GM19238 (cell line): ENCODE measurements around the gene LILRB3.
"Not testable (repeated sequence)": the region's sequence is repeated elsewhere in the genome, so short reads cannot be mapped to it uniquely, and the experiment has no call there.

Experiments used
- DNase-seq: peaks from one replicate; pipeline ENCODE4 v3.0.0; 2011; ENCODE audit warnings: low spot score; ENCODE audit not compliant: insufficient read length

The LILRB3 gene

DNA sequence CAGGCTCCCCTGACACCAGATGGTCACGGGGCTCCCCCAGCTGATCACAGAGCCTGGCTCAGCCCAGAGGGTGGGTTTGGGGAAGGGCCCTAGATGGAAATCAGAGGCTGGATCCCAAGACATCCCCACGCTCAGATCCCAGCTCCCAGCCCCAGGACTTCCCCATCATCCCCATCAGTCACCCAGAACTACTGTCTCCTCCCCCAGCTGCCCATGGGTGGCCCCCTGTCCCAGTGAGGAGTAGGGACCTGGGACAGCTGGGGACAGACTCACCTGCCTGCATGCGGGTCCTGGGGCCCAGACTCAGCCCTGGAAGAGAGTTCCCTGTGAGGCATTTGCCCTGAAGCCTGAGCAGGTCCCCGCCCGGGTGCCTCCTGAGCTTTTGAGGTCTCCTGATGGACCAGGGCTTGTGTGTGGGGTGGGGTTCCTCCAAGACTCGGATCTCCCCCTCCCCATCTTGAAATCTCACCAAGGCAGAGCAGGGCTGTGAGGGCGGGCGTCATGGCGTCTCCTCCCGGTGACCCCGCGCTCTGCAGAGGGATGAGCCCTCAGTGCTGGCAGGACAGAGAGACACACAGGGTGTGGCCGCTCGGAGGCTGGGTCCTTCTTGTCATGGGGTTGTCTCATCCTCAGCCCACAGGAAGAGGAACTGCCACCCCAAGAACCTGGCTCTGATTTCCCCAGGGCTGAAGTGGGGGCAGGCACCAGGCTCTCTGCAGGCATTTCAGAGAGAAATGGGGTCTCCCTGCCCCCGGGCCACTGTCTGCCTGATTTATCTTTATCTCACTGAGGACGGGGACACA, at the start of gene LILRB3:
Gene LILRB3 (minus strand): TSS at position 534 of the 803 bp plus-strand sequence. CDS start 31 bp downstream, at position 503.
- not testable (repeated sequence) for DNase-seq

DNA sequence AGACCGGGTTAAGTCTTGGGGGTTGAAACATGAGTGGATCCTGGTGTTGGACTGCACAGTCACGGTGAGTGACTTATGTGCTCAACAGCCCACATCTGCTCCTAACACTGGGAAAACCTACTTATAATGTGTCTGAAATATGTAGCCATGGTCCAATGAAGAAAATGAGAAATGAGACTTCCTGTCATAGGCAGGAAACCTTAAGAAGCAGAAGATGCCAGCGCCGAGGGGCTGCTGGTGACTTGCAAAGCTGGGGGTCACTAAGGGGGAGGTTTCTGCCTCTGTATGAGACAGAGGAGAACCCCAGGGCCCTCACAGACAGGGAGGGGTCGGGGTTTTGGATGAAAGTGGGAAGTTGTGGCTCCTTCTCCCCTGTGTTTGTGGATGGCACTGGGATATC, 49.4 kb upstream of the LILRB3 start:
- not testable (repeated sequence) for DNase-seq

DNA sequence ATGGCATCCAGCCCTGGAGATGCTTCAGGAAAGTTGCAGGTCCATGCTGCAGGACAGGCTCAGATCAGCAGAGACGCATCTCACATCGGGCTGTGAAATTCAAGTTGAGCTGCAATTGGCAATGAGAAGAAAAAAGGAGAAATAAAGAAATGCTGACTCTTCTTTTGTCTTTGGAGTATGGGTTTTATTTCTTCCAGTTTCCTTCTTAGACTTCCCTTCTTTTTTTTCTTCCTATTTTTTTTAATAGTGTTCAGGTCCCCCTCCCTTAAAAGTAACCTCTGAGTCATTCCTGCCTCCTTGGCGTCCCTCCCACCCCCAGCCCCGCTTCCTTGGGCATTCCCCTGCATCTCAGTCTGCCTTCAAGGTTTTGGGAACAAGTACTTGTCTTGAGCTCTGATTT, 48.8 kb upstream of the LILRB3 start:
- DNase-seq = not testable (repeated sequence)

GRCh38 chr19:54271106-54271505, 48.3 kb upstream of the LILRB3 start:
- DNase-seq = no peak

DNA sequence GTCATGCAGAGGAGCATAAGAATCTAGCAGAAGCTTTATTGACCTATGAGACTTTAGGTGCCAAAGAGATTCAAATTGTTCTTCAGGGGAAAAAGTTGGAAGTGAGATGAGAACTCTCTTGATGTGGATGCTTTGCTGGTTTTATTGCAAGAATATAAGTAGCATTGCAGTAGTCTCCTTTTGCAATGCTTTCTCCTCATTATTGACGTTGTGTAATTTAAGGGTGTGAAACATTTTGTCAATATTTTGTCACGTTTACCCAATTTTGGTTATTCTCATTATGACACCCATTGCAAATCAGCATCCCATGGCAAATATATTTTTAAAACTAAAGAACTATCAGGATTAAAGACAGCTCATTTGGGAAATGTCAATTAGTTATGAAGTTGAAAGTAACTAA, 46.1 kb upstream of the LILRB3 start:
- DNase-seq = no peak

GRCh38 chr19:54266133-54266532, 43.3 kb upstream of the LILRB3 start:
- DNase-seq = peak; percentile 51

GRCh38 chr19:54262470-54262869, 39.7 kb upstream of the LILRB3 start:
- no peak for DNase-seq

DNA sequence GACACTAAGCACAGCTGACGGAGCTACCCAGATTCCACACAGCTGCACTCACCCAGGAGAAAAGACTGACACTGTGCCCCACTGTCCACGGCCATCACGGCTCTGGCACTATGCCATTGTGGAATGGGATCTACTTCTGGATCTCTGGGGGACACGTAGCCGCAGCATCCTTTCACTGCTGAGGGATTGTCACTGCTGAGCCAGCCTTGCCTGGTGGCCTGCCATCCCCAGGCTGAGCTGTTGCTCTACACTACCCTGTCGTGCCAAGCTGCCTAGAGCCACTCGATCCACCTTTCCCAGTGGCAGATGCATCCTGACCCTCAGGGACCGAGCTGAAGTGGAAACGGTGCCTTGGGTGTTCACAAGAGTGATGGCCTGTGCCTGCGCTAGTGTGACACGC, 39.3 kb upstream of the LILRB3 start:
- DNase-seq = no peak

DNA sequence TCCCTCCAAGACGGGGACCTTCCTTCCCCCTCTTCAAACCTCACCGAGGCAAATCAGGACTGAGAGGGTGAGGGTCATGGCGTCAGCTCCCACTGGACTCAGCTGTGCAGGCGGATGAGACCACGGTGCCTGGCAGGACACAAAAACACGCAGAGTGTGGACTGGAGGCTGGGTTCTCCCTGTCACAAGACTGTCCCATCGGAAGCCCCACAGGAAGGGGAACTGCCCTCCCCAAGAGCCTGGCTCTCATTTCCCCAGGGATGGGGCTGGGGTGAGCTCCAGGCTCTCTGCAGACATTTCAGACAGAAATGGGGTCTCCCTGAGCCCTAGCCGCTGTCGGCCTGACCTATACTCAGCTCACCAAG, 34.3 kb upstream of the LILRB3 start, which contains the start of gene LILRB5:
Gene LILRB5 (minus strand): TSS at position 158 of the 365 bp plus-strand sequence. CDS start 80 bp downstream, at position 78.
- no peak for DNase-seq

DNA sequence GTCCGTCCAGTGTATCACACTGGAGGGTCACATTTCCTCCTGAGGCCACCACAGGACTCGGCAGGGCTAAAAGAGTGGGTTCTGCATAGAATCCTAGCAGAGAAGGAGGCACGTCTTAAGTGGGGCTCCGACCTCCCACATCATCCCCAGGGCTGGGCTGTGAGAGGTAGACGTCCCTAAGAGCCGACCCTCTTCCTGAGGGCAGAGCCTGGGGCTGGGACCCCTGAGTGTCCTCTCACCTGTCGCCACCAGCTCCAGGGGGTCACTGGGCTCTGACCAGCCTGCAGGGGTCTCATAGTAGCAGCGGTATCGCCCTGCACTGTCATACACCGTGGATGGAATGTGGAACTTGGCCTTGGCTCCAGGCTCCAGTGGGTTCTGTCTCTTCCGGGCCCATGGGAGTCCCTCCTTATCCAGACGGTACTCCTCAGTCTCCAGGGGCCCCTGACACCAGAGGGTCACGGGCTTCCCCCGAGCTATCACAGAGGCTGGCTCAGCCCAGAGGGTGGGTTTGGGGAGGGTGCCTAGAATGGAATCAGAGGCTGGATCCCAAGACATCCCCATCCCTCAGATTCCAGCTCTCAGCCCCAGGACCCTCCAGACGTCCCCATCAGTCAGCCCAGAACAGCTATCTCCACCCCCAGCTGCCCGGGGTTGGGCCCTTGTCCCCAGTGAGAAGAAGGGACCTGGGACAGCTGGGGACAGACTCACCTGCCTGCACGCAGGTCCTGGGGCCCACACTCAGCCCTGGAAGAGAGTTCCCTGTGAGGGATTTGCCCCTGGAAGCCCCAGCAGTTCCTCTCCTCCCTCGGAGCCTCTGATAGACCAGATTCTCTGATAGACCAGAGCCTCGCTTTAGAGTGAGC, 33.7 kb upstream of the LILRB3 start:
- DNase-seq = no peak

- DNase-seq = no peak
Observed at GRCh38 chr19:54255105-54255775, 32.4 kb upstream of the LILRB3 start.

DNA sequence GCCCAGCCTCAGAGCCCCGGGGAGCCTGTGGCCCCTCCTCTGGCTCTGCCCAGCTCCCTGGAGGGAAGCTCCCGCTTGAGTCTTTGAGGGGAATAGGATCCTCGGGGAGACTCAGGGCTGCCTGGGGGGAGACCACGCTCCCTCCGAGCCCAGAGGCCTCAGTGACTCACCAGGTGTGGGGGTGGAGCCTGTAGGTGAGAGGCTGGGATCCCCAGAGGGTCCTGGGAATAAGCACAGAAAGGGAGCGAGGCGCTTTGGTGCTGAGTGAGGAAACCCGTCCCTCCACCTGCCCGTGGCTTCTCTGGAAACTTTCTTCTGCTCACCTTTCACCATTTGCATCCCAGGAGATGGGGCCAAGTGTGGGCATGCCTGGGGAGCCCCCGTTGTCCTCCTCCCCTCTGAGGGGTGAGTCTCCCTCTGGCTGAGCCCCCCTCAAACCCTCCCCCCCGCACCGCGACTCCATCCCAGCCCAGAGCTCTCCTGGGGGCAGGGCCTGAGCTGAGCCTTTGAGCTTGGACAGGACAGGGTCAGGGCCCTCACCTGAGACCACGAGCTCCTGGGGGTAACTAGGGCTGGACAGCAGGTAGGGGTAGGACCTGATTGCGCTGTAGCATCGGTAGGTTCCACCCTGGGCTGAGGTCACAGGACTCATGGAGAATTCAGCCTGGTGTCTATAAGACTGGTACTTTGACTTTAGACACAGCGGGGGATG, 31.5 kb upstream of the LILRB3 start:
- DNase-seq = no peak

GRCh38 chr19:54253331-54254194, 30.8 kb upstream of the LILRB3 start:
- DNase-seq = no peak

- DNase-seq = no peak
Observed at GRCh38 chr19:54252845-54253244, 30.0 kb upstream of the LILRB3 start.

DNA sequence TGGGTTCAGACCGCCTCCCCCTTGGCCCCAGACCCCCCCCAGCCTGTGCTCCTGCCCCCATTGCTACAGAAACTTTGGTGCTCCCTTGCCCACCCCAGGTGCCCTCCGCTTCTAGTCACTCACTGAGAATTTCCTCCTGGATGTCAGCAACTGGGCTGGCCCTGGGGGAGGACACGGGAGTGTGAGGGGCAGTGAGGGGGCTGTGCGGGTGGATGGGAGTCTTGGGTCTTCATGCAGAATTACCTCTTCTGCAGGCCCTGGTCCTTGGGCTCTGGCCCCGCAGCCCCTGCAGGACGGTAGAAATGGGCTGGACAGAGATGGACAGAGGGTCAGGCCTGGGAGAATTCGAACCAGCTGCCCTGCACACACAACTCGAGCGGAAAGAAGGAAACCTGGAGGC, 29.4 kb upstream of the LILRB3 start:
- no peak for DNase-seq

- DNase-seq = no peak
Observed at GRCh38 chr19:54248016-54248601, 25.3 kb upstream of the LILRB3 start.

DNA sequence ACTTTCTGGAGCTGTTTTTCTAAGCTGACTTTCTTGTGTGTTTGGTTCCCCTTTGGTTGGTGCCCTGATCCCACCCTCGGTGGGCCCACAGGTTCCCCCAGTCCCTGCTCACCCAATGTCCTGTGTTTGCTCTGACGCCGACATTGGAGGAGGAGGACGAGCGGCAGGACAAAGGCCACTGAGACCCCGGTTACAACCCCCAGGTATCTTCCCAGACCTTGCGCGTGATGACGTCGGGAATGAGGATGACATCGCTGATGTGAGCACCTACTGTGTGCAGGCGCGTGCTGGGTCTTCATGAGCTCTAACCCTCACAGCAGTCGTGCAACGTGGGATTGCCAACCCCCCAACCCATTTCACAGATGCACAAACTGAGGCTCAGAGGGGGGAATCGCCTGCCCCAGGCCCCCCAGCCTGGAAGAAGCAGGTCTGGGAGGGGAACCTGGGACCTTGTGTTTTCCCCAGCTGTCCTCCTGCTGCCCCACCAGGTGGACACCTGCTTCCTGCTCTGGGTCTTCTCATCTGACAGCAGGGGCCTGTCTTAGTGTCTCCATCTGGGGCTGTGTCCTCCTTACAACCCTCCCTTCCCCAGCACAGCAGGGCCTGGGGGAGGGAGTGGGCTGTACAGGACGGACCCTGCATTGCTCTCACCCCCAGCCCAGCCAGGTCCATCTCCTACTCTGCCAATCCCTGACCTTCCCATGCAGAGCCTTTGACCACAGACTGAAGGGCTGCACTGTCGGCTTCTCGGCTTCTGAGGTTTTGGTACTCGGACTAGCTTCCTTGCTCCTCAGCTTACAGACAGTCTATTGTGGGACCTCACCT, 24.5 kb upstream of the LILRB3 start:
- no peak for DNase-seq

GRCh38 chr19:54245936-54246335, 23.1 kb upstream of the LILRB3 start:
- no peak for DNase-seq

DNA sequence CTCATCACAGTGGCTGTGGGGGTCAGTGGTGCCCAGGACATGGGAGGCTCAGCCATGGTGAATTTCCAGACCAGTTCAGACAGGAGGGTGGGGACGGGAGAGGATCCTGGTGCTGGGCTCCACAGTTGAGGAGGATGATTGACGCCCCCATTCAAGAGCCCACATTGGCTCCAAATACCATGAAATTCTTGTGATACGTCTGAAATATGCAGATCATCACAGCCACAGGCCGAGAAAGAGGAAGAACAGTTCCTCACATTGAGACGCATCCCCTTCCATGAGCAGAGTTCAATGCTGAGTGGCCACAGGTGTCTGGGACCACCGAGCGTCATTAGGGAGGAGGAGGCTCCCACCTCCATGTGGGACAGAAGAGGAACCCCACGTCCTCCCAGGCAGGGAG, 21.0 kb upstream of the LILRB3 start:
- DNase-seq = not testable (repeated sequence)
